Prostate gland (tissue), 2 donors: Measurements from ENCODE around the gene ACER3.

Source experiments
- CTCF ChIP-seq, 4 experiments: fragments of 200-600 bp in 2 of 4; fragments of 450-650 bp in 2 of 4; sonication (generic) in 2 of 4; IDR thresholded peaks; 1 replicate in 3 of 4; 2 replicates in 1 of 4; pipeline ENCODE4 v1.5.1; 2016 to 2019; ENCODE audit warnings: antibody characterized with exemption in 4 of 4, mild to moderate bottlenecking in 2 of 4, moderate library complexity in 2 of 4
- POLR2A ChIP-seq: fragments of 450-650 bp; IDR thresholded peaks from one replicate; pipeline ENCODE4 v1.6.1; 2016; ENCODE audit warnings: antibody characterized with exemption, mild to moderate bottlenecking
- POLR2AphosphoS5 ChIP-seq: sonication (generic); formaldehyde crosslinking; IDR thresholded peaks from one replicate; pipeline ENCODE4 v1.6.1; 2017; ENCODE audit warnings: antibody characterized with exemption

- TF ChIP-seq CTCF (IDR thresholded peaks at IDR 0.05) = no peak
- no peak for TF ChIP-seq POLR2AphosphoS5
- no peak for TF ChIP-seq POLR2A
Measured at GRCh38 chr11:76892306-76892705, 31.6 kb downstream of the ACER3 start.
